NCI-H2196 treated with DMSO at 0.1 percent for 48 hours (cell line): Measurements from ENCODE around the gene NR1H2.
"Not testable (repeated sequence)": the region's sequence is repeated elsewhere in the genome, so short reads cannot be mapped to it uniquely, and the experiment has no call there.

Experiments
- DNase-seq: peaks from one replicate; lab custom pipeline; 2025; ENCODE audit not compliant: unreplicated experiment; lab: John Stamatoyannopoulos, UW

Gene NR1H2

DNA sequence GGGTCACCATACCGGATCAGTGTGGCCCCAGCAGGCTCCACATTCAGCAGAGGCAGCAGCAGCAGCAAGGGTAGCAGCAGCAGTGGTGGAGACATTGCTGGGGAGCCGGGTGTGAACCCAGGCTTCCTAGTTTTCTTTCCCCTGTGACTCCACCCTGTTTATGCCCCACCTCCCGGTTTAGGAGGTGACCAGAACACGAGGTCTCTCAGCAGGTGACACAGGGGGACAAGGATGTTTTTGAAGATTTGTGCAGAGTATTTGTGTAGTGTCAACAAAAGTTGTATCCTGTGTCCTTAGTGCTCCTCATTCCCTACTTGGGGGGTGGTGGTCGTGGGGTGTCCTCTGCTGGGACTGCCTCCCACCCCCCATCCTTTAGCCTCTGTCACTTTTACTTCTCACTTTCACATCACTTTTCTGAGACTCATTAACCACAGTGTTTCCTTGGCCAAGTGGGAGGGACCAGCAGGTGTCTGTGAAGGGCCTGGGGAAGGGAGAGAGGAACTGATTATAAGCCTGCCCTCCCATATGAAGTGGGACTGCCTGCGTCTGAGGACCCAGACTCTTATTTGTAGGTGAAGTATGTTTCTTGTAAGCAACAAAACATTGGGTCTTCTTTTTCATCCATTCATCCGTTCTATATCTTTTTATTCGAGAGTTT is 31.5 kb upstream of the NR1H2 start:
- no peak for DNase-seq

DNA sequence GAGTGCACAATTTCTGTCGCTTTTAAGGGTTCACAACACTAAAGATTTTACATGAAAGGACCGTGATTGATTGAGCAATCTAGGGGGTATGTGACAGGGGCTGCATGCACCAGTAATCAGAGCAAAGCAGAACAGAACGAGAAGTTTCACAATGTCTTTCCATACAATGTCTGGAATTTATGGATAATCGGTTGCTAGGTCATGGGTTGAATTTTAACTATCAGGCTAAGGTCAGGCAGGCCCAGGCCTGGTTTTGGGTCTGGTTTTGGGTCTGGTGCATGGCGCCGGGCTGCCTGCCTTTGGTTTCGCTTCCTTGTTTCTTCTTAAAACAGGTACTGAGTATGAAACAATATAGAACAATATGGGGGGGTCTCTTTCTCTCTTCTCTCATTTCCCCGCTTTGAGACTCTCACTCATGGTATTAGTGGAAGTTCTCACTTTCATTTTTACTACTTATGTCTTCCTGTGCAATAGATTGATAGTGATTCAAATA is 29.1 kb upstream of the NR1H2 start:
- DNase-seq: not testable (repeated sequence)

DNA sequence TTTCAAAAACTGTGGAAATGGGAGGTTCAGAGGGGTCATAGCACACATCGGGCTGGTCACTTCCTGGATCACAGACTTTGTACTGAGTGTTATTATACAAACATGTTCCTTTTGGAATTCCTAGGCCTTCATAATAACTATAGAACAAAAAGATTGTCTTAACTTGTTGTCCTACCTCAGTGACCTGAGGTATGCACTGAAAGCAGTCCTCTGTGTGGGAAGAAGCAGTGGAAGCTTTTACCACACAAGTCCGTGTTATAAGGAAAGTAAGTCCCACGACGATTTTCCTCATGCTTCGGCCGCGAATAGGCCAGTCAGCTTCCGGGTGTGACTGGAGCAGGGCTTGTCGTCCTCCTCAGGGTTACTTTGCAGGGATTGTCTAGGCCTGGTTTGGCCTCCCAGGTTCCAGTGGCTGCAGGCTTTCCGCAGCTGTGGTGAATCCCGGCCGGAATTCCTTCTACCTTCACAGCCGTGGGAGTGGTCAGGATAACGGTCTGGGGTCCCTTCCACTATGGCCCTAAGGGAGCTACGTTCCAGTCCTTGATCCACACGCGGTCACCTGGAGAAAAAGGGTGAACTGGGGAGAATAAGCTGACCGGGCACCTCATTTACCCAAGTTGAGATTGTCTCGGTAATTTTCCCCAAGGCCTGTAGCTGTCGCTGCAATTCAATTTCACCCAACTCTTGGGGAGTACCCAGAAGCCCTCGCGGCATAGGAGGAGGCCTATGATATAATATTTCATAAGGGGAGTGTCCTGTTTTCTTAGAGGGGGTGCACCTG is 26.8 kb upstream of the NR1H2 start:
- no peak for DNase-seq

DNA sequence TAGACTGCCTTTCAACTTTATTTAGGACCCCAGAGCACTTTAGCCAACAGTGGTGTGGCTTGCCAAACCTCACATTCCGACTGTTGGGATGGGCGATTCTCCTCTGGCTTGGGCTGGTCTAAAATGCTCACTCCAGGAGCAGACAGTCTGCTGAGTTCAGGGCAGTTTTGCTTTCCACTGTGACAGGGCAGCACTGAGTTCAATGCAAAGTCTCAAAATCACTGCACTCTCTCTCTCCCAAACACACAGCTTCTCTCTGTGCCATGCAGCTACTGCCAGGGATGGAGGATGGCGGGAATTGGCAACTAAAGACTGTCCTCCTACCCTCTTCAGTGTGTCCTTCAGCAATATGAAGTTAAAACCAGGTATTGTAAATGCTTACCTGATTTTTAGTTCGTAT is 24.0 kb upstream of the NR1H2 start:
- no peak for DNase-seq

DNA sequence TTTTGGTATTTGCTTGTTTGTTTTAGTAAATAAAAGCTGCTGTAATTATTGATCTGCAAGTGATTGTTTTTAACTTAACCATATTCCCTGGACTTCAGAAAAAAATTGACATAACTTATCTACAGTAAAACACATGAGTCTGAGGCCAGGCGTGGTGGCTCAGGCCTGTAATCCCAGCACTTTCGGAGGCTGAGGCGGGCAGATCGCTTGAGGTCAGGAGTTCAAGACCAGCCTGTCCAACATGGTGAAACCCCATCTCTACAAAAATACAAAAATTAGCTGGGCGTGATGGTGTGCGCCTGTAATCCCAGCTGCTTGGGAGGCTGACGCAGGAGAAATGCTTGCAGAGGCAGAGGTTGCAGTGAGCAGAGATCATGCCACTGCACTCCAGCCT is 22.8 kb upstream of the NR1H2 start:
- DNase-seq: not testable (repeated sequence)

DNA sequence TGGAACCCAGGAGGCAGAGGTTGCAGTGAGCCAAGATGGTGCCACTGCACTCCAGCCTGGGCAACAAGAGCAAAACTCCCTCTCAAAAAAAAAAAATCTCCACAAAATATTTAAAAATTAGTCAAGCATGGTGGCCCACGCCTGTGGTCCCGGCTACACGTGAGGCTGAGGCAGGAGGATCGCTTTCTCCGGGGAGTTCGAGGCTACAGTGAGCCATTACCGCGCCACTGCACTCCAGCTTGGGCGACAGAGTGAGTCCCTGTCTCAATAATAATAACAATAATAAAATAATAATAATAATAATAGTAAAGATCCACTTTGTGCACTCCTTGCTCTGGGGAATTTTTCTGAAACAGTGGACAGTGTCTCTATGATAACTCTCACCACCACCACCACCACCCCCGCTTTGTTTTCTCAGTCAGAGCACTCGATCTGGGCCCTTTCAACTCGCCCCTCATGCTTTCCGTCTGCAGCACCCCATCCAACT is 19.5 kb upstream of the NR1H2 start:
- no peak for DNase-seq

DNA sequence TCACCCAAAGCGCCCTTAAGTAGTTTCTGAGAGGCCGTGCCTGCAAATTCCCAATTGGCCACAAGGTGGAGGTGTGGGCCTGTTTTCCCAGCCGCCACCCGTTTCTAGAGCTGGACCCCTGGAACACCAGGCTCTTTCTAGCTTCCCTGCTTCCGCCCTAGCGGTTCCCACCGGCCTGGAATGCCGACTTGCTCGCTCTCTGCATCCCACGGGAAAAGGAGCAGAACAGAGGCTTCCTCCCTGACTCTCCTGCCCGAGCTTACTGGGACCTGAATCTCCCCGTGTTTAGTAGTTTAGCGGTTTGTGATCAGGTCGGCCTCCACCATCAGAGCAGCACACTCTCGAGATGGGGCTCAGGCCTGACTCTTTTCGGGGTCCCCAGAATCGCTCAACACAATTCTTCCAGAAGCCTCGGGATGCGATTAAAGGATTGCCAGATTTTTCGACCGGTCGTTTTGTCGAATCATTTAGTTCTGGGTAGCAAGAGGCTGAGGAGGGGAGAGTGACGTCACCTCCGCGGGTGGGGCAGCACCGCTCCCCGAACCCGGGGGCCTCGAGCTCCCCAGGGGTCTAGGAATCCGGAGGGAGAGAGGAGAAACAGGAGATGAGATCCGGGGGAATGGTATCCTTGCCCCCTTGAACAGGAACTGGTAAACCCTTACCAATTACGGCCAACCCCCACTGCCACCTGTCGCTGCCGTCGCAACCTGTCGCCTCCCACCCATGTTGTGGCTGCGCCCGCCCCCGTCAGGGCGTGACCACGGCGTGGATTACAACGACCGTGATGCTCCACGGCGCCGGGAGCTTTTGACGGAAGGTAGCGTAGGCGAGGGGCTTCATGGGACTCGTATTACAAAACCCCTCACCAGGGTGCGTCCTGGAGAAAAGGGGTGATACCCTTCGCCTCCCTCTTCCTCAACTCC is 18.8 kb upstream of the NR1H2 start:
- peak; percentile 67 for DNase-seq

DNA sequence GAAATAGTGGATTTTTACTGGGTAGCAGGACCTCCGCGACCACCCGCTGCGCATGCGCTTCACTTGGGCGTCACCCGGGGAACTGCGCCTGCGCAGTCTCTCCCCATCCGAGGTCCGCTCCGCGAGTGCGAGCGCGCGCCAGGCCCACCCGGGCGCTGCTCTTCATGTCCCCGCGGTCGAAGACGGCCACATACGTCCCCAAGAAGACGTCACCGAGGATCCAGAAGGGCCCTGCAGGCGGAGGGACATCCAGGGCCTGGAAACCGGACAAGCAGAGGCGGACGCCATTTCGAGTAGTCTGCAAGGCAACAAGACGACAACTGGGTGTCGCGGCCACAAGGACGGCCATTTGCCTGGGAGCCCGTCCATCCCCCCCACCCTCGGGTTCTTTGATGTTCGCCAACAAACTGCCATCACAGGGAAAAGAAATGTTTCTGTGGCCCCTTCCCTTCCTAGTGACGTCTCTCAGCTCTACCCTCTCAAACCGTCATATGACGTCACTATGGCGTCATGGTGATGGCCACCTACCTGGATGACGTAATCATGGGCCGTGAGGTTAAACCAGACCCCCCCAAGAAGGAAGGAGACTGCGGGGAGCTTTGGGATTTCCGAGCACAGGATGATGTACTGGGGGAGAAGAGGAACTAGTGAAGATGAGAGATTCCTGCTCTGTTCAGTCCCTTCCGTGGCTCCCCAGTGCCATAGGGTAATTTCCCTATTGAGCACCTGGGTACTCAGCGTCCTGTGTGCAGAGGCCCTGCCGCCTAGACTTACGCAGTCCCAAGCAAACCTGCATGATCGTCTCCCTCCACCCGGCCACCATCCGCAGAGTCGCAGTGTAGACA is 17.6 kb upstream of the NR1H2 start:
- DNase-seq: peak; percentile 78

DNA sequence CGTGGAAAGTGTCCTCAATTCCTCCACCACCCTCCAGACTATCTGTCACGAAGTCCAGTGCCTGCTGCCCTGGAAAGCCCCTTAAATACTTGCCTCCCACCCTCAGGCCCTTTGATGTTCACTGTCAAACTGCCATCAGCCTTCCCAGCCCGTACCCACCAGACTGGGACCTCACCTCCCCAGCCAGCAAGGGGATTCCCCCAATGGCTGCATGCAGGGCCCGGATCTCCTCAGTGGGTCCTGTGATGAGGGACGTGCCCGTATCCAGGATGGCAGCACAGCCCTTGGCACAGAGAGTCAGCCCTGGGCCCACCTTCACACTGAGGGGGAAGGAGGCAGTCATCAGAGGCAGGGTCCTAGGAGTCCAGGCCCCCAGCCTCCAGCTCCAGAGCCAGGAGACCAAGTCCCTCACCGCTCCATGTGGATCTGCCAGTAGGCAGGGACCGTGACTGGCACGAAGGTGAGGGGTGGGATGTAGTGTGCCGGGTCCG is 16.9 kb upstream of the NR1H2 start:
- no peak for DNase-seq

DNA sequence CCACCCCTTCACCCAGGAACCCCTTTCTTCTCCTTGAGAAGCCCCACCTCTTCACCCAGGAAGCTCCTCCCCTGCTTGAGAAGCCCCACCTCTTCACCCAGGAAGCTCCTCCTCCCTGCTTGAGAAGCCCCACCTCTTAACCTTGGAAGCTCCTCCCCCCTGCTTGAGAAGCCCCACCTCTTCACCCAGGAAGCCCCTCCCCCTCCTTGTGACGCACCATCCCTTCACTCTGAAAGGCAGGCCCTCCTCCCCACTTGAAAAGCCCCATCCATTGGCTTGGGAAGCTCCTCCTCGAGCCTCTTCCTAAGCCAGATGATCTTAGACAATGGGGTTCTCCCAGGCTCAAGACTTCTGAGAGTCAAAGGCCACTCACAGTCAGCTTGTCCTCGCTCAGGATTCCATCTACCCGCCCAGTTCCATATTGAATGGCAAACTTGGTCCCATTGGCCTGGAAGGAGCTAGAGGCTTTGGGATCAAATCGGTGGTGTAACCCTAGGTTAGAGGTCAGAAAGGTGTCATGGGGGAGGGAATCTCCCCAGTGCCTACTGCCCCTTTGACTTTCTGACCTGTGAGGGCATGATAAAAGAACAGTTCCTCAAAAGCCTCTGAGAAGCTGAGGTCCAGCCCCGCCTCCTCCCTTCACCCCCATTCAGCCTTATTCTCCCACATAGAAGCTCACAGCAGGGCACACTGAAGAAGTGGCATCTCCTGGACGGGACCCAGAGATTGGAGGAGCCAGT is 14.8 kb upstream of the NR1H2 start:
- DNase-seq: no peak

DNA sequence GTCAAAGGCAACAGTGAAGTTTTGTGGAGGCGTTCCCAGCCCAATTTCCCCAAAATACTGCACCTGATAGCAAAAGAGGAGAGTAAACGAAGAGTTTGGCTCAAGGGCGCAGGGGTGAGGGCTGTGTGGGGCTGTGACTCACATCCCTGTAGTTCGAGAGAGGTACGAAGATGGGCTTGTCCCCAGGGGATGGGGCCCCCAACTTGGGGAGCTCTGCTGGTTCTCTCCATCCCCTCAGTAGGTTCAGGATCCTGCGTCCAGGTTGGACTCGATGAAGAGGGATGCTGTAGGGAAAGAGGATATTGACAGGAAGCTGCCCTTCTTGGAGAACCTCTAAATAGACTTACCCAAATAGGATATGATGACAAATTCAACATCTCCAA is 14.2 kb upstream of the NR1H2 start:
- no peak for DNase-seq

DNA sequence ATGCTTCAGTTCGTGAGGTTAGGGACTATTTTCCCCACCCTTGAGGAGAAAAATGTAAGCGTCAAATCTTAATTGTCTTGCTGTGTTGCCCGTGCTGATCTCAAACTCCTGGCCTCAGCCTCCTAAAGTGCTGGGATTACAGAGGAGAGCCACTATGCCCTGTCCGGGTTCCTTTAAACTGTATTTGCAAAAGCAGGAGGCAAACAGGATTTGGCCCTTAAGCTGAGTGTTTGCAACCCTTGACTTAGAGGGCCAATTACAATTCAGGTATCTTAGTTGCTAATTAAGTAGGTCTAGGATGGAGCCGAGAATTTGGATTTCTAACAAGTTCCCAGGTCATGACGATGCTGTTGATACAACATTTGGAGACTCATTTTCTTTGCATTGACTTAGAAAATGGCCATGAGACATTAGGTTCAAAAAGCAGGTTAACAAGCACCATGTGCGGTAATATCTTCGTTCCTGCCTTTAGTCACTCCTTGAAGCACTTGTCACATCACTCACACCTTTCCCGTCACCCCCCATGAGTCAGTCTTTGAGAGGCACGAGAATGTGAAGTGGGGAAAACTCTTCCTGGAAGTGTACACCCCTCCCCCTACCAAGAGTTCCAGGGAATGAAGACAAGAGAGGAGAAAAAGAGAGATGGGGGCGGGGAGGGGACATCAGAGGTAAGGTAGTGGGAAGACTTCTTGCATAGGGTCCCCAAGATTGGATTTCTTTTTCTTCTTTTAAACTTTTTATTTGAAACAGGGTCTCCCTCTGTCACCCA is 13.4 kb upstream of the NR1H2 start:
- no peak for DNase-seq

DNA sequence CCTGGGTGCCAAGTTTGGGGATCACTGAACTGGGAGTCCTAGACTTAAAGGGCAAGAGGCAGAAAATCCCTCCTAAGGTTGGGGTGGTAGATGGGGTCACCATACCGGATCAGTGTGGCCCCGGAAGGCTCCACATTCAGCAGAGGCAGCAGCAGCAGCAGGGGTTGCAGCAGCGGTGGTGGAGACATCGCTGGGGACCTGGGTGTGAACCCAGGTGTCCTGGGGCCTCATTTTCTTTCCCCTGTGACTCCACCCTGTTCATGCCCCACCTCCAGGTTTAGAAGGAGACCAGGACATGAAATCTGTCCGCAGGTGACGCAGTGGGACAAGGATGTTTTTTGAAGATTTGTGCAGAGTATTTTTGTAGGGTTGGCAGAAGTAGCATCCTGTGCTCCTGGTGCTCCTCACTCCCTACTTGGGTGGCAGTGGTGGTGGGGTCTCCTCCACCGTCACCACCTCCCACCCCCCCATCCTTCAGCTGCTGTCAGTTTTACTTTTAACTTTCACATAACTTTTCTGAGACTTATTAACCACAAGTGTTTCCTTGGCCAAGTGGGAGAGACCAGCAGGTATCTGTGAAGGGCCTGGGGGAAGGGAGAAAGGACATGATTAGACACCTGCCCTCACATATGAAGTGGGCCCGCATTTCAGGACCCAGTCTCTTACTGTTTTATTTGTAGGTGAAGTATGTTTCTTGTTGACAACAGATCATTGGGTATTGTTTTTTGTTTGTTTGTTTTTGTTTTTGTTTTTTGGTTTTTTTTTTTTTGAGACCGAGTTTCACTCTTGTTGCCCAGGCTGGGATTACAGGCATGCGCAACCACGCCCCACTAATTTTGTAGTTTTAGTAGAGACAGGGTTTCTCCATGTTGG is 10.6 kb upstream of the NR1H2 start, which contains the start of gene NAPSA:
NAPSA (minus strand) TSS at position 206 of the 873 bp plus-strand sequence; CDS start at position 188, 18 bp downstream.
- DNase-seq: no peak

DNA sequence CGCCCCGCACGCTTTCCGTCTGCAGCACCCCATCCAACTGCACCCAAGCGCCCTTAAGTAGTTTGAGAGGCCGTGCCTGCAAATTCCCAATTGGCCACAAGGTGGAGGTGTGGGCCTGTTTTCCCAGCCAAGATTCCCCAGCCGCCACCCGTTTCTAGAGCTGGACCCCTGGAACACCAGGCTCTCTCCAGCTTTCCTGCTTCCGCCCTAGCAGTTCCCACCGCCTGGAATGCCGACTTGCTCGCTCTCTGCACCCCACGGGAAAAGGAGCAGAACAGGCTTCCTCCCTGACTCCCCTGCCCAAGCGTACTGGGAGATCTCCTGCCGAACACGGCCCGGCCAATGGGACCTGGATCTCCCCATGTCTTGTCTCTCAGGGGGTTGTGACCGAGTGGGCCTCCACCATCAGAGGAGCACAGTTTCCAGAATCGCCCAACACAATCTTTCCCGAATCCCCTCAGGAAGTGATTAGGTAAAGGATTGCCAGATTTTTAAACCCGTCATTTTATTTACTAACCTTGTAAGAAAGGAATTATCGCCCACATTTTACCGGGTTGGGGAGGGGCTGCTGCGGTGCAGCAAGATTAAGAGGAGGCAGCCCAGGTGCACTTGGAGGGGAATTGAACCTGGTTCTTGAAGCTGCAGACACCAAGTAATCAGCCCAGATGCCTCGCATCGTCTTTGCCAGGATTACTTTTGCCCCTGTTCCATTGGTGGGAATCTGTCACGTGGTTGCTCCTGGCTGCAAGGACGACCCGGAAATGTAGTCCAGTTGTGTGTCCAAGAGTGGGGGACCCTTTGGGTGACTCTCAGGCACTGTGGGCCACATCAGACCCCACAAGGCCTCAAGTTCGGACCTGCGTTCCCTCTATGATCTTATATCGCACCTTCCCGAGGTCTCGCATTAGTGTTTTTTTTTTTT is 7.3 kb upstream of the NR1H2 start:
- DNase-seq: peak; percentile 51

DNA sequence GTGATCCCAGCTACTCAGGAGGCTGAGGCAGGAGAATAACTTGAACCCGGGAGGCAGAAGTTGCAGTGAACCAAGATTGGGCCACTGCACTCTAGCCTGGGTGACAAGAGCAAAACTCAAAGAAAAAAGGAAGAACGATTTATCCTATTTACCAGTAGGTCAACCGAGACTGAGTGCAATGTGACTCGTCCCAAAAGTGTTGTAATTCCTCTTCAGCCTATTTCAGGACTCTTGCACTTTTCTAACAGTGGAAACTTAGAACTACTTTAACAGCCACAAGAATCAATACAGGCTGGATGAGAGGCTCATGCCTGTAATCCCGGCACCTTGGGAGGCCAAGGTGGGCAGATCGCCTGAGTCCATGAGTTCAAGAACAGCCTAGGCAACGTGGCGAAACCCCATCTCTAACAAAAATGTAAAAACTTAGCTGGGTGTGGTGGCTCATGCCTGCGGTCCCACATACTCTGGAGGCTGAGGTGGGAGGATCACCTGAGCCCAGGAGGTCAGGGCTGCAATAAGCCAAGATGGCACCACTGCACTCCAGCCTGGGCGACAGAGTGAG is 4.3 kb upstream of the NR1H2 start:
- no peak for DNase-seq

DNA sequence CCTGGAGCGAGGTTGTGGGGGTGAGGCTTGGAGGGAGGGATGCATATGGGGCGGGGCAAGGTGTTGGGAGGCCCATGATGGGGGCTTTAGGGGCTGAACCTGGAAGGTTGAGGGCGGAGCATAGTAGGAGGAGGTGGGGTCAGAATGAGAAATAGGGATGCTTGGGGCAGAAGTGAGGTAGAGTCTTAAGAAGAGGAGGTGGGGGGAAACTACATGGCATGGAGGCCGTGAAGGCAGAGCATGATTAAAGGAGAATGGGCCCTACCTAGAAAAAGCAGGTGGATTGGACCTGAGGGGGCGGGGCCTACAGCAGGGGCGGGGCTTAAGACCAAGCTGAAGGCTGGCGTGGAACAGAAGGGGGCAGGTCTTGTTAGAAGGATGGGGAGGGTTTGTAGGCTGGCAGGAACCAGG is 799 bp downstream of the NR1H2 start:
- peak; percentile 70 for DNase-seq
